Measurements from ENCODE around the gene FPGS.
A peak's percentile ranks its signal among the peaks of the same experiment; 100 is the strongest.
"Not testable (repeated sequence)": the region's sequence is repeated elsewhere in the genome, so short reads cannot be mapped to it uniquely, and the experiment has no call there.

Gene FPGS

DNA sequence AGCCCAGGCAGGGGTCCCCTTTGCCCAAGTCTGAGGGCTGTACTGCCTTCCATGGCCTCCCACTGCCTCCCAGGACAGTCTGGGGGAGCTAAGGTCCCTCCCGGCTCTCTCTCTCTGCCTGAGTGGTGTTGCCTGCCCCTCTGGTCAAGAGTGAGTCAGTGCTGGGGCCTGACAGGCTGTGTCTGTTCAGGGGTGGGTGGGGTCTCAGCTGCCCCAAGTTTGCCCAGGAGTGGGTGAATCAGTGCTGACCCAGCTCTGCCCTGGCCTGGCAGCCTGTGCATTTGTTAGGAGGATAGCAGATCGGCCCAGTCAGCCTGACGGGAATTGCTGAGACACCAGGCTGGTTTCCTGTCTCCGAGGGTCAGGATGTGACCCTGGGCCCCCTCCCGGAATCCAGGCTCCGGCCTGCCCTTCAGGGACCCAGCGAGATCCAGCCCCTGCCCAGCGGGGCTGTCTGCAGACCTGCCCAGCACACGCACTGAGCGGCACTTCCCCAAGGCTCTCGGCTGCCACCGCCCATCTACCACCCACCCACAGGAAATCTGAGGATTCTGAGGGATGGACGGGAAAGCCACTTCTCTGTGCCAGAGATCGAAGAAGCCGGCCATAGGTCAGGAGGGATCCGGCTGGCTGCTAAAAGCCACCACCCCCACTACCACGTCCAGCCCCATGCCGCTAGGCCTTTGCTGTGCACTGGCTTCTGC, 35.8 kb downstream of the FPGS start:
- DNase-seq (ENCODE audit: low spot score): no peak

DNA sequence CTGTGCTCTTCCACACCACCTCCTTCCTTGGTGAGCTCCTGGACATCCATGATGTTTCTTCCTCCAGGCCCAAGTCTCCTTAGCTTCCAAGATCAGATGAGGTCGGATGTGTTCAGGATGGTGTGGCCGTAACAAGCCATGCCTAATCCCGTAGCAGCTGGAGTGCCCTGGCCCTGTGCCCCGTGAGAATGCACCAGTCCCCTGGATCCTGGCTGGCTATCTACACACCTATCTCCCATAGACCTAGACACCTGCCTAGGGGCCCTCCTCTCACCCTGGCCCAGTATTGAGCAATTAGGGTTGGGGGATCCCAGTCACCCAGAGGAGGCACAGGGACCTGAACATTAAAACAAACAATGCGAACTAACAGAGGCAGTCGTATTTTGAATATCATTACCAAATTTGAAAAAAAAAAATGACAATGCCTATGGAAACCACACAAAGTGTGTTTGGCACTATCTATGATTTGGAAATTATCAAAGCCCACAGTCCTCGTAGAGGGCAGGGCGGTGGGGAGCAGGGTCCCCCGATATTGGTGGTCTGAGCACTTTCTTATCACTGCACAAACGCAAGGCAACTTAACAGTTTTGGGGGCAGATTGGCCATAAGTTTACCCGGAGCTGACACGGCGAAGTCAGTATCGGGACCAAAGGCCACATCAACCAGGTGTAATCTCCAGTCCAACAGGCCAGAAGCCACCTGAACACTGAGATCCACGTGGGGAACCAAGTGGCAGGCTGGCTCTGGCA, 38.6 kb downstream of the FPGS start:
- DNase-seq (ENCODE audit: low spot score): no peak

GRCh38 chr9:127844821-127845359, 42.2 kb downstream of the FPGS start:
- DNase-seq (ENCODE audit: low spot score): no peak

DNA sequence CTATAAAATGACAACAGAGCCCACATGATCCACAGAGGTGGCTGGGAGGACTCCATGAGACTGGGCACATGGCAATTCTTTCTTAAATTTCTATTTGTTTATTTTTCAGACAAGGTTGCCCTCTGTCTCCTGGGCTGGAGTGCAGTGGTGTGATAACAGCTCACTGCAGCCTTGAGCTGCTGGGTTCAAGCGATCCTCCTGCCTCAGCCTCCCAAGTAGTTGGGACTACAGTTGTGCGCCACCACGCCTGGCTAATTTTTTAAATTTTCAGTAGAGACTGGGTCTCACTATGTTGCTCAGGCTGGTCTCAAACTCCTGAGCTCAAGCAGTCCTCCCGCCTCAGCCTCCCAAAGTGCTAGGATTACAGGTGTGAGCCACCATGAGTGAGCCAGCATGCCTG, 42.9 kb downstream of the FPGS start:
- not testable (repeated sequence) for DNase-seq (ENCODE audit: low spot score)

GRCh38 chr9:127846443-127847177, 43.9 kb downstream of the FPGS start:
- no peak for DNase-seq (ENCODE audit: low spot score)

DNA sequence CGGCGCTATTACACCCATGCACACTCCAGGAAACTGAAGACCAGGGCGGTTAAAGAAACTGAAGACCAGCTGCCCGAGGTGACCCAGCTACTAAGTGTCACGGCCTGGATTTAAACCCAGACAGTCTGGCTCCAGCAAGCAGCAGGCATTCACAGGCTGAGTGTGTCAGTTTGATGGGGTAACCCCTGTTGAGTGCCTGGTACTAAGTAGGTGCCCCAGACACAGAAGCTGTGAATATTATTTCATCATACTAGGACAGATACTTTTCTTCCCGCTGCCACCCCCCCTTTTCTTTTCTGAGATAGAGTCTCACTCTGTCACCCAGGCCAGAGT, 44.5 kb downstream of the FPGS start:
- DNase-seq (ENCODE audit: low spot score): no peak

DNA sequence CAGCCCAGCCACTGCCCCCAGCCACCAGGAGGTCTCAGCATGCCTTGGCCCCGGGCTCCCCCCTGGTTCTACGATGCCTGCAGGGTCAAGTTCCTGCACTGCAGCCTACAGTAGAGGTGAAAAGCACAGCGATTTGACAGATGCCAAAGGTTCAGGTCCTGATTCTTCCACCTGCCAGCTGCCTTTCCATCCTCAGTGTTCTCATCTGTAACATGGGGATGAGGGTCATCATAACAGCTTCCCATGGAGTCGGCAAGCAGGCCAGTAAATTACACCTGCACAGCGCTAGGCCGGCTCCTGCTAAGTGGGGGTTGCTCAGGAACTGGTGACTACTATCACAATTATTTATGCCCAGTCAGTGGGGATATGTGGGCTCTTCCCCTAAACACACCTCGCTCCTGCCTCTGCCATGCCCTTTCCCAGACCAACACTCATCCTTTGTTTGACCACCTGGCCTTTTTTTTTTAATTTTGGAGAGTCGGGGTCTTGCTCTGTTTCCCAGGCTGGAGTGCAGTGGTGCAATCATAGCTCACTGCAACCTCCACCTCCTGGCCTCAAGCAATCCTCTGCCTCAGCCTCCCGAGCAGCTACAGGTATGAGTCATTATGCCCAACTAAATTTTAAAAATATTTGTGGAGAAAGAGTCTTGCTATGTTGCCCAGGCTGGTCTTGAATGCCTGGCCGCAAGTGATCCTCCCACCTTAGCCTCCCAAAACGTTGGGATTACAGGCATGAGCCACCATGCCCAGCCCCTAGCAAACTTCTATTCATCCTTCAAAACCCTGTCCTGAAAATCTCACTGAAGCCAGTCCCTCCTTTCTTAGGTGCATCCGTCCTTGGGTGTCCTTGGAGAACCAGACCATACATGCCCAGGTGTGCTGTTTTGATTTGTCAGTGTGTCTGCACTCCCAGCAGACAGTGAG, 45.4 kb downstream of the FPGS start:
- DNase-seq (ENCODE audit: low spot score): no peak

GRCh38 chr9:127848756-127849504, 46.2 kb downstream of the FPGS start:
- no peak for DNase-seq (ENCODE audit: low spot score)

GRCh38 chr9:127850286-127850830, 47.7 kb downstream of the FPGS start:
- DNase-seq (ENCODE audit: low spot score): no peak

DNA sequence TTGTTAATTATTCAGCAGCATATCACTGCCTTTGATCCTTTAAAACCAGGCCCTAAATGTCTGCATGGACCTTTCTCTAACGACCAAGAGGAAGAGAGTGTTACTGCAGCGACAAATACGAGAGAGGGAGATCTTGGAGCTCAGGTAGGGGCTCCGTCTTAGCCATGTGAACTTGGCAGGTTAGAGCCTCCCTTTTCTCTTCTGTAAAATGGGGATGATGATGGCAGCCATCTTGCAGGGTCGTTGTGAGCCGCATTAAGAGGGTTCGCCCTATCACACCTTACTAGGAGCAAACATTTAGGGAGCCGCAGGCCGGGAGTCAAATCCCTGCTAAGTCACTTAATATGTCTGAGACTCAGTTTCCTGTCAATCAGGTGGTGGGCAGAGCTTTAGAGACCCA, 50.1 kb downstream of the FPGS start:
- DNase-seq (ENCODE audit: low spot score): no peak

DNA sequence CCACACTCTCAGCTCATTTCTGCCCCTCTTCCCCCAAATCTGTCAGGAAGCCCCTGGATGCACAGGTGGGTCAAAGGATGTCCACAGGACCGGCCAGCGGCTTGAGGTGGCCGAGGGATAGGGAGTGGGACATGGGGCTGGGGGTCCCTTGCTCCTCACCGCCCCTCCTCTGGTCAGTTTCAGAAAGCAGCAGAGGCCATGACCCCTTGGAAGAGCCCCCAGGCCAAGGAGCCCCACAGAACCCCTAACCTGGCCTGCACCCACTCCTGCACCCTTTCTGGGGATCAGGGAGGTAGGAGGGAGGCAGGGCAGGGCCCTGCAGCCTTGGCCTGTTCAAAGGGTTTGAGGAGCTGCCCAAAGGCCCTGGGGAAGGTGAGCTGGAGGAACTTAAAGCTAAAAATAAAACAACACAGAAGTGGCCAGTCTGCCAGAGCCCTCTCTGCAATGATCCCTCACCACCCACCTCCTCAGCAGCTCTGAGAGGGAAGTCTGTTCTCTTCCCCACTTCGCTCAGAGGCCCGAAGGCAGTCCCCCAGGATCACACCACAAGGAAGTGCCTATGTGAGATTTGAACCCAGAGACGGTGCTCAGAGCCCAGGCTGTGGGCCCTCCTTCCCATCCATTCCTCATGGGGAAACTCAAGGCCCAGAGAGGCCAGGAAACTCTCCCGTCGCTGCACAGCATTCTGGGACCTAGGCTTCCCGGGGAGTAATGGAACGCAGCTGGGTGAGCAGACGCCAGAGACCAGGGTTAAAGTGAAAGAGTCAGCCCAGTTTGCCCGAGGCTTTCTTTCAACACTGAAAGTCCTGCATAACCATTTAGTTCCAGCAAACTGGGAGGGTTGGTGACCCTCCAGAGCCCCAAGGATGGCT, 50.9 kb downstream of the FPGS start:
- DNase-seq (ENCODE audit: low spot score): no peak

GRCh38 chr9:127854184-127854806, 51.6 kb downstream of the FPGS start, which contains the start of gene ENG:
Gene ENG (minus strand): TSS chr9:127854658. CDS start chr9:127854355, 303 bp downstream.
- no peak for DNase-seq (ENCODE audit: low spot score)

DNA sequence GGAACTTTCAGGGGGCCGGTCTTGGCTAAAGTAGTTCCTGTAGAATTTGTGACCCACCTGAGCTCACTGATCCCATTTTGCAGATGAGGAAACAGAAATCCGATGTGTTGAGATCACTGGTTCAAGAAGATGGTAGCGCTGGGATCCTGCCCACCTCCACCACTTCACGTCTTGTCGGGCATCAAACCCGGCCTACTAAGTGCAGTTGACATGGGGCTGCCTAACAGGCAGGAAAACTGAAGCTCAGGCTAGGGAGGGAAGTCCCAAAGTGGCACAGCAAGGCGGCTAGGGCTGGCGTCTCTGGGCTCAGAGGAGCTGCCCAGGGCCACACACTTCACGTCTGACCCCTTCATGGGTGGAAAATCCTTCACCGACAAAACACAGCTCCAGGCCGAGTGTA, 52.3 kb downstream of the FPGS start:
- no peak for DNase-seq (ENCODE audit: low spot score)

- no peak for DNase-seq (ENCODE audit: low spot score)
Observed at GRCh38 chr9:127855522-127855921, 52.8 kb downstream of the FPGS start.

DNA sequence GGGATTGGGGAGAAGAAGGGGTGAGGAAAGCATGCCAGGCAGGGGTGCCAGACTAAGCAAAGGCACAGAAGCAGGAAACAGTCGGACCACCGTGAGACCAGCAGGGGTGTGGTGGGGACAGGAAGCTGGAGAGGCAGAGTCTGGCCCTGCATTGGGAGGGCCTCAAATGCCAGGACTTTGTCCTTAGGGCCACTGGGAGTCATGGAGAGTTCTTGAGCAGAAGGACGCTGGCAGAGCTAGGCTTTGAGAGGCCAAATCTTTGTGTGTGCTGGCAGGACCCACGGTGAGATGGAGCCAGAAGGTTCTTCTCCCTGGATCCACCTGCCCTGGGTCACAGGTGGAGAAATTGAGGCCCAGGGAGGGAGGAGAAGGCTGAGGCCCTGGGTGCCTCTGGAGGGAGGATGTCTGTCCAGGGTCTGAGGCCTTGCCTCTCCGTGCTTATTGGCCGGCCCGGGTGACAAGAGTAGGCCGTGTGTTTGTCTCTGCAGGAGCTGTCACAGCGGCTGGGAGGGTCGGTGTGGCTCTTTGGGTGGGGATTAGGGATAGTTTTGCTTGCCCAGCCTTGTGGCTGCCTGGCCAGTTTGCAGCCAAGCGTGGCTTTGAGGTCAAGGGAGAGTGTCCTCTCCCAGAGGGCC, 53.5 kb downstream of the FPGS start:
- no peak for DNase-seq (ENCODE audit: low spot score)

GRCh38 chr9:127856729-127857116, 54.0 kb downstream of the FPGS start:
- DNase-seq (ENCODE audit: low spot score): peak; percentile 75

DNA sequence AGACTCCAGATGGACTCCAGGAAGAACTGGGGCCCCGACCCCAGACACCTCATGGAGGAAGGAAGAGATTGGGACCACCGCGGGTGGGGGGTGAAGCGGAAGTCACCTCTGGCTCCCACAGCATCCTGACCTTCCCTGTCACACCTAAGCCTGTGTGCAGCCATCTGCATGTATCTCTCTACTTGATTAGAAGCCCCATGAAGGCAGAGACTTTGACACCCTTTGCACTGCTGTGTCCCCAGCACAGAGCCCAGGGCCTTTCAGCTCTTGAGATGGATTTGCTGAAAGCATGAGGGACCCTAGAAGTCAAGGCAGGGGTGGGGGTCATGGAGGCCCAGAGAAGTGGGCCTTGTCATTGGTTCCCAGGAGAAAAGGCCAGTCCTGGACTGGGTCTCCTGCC, 54.6 kb downstream of the FPGS start:
- DNase-seq (ENCODE audit: low spot score): no peak

DNA sequence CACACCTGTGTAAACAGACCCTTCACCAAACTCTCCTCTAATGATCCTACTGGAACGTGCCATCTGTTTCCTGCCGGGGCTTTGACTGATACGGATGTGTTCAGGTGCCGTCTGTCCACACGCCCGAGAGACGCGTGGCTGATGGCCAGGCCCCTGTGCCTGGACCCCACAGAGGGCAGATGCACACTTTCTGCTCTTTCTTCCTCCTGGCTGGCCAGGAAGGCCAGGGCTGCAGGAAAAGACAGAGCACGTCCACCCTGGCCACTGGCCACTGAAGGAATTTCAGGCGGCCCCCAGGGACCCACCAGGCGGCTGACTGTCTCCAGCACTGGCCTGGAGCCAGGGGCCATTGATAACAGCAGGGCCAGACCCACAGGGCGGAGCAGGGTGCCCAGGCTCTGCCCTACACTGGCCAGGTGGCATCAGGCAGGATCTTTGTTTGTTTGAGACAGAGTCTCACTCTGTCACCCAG, 55.4 kb downstream of the FPGS start:
- peak; percentile 59 for DNase-seq (ENCODE audit: low spot score)

- no peak for DNase-seq (ENCODE audit: low spot score)
Observed at GRCh38 chr9:127860260-127860659, 57.6 kb downstream of the FPGS start.

Data from hematopoietic multipotent progenitor cell treated with erythropoietin and hydrocortisone succinate and interleukin-3 and kit ligand, for 15 days (in vitro differentiated cells).